Chondrocyte (in vitro differentiated cells): ENCODE data around the gene OR10A4. TPM values are rescaled to one million over a fixed set of nuclear protein-coding genes. Genes with fewer than 3 reads are reported as not detected.
"Not testable (repeated sequence)": the region's sequence is repeated elsewhere in the genome, so short reads cannot be mapped to it uniquely, and the experiment has no call there.

ENCODE experiments used
- DNase-seq: peaks from one replicate; pipeline ENCODE4 v3.0.0; 2021; ENCODE audit warnings: mixed read lengths, low spot score
- H3K27ac Mint-ChIP-seq: one replicate; pipeline ENCODE4 v1.8.0; 2021; ENCODE audit warnings: mild to moderate bottlenecking, moderate library complexity, mixed read lengths; ENCODE audit not compliant: unreplicated experiment
- H3K27me3 Mint-ChIP-seq: 2 replicates; pipeline ENCODE4 v1.8.0; 2021; ENCODE audit warnings: low read depth, mixed read lengths
- H3K36me3 Mint-ChIP-seq: 2 replicates; pipeline ENCODE4 v1.8.0; 2021; ENCODE audit warnings: low read depth, mixed read lengths
- H3K4me1 Mint-ChIP-seq: 2 replicates; pipeline ENCODE4 v1.8.0; 2021; ENCODE audit warnings: low read depth, mild to moderate bottlenecking, mixed read lengths
- H3K4me3 Mint-ChIP-seq: one replicate; pipeline ENCODE4 v1.8.0; 2021; ENCODE audit warnings: mild to moderate bottlenecking, moderate library complexity, mixed read lengths; ENCODE audit not compliant: unreplicated experiment
- H3K9me3 Mint-ChIP-seq: 2 replicates; pipeline ENCODE4 v1.8.0; 2021; ENCODE audit warnings: low read depth, mixed read lengths
- total RNA-seq: library from RNA; stranded (reverse); gene quantifications from 3 replicates; pipeline ENCODE4 v1.2.1, GENCODE V29; 2021
- TF ChIP-seq, protein P1 (sequence below): fragments of 200-600 bp; sonication (generic); IDR thresholded peaks from 2 replicates; pipeline ENCODE4 v1.5.0; 2021; ENCODE audit warnings: antibody characterized with exemption, mild to moderate bottlenecking, moderate library complexity

OR10A4 gene
- total RNA-seq, 1 donor from 2014 or later, result not detected

GRCh38 chr11:6876914-6877313 is 489 bp downstream of the OR10A4 start:
- H3K4me3 Mint-ChIP-seq, result no peak overlapping the region
- H3K27me3 Mint-ChIP-seq, result no peaks in the 10 kb centered on the region

GRCh38 chr11:6882751-6883150 is 6.3 kb downstream of the OR10A4 start:
- Mint-ChIP-seq H3K9me3 (no peaks in the 10 kb centered on the region), H3K27ac (no peak overlapping the region), H3K27me3 (peaks cover 8% of the 10 kb centered on the region), H3K4me3 (no peak overlapping the region), H3K36me3 (no peaks in the 10 kb centered on the region), H3K4me1 (no peaks in the 10 kb centered on the region)
- TF ChIP-seq, protein P1, sequence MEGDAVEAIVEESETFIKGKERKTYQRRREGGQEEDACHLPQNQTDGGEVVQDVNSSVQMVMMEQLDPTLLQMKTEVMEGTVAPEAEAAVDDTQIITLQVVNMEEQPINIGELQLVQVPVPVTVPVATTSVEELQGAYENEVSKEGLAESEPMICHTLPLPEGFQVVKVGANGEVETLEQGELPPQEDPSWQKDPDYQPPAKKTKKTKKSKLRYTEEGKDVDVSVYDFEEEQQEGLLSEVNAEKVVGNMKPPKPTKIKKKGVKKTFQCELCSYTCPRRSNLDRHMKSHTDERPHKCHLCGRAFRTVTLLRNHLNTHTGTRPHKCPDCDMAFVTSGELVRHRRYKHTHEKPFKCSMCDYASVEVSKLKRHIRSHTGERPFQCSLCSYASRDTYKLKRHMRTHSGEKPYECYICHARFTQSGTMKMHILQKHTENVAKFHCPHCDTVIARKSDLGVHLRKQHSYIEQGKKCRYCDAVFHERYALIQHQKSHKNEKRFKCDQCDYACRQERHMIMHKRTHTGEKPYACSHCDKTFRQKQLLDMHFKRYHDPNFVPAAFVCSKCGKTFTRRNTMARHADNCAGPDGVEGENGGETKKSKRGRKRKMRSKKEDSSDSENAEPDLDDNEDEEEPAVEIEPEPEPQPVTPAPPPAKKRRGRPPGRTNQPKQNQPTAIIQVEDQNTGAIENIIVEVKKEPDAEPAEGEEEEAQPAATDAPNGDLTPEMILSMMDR, result no peak
- DNase-seq, result no peak

More at GRCh38 chr11:6876914-6877313, 489 bp downstream of the OR10A4 start:
- TF ChIP-seq, protein P1, result no peak
- no peaks in the 10 kb centered on the region for H3K4me1 Mint-ChIP-seq
- H3K27ac Mint-ChIP-seq, result no peak overlapping the region
- DNase-seq, result no peak
- H3K36me3 Mint-ChIP-seq, result no peaks in the 10 kb centered on the region
- H3K9me3 Mint-ChIP-seq, result peaks cover 6% of the 10 kb centered on the region

- not testable (repeated sequence) for H3K27ac Mint-ChIP-seq, H3K36me3 Mint-ChIP-seq, H3K27me3 Mint-ChIP-seq, H3K4me1 Mint-ChIP-seq, H3K4me3 Mint-ChIP-seq, H3K9me3 Mint-ChIP-seq, DNase-seq
Measured at GRCh38 chr11:6887711-6888110, 11.3 kb downstream of the OR10A4 start.

DNA sequence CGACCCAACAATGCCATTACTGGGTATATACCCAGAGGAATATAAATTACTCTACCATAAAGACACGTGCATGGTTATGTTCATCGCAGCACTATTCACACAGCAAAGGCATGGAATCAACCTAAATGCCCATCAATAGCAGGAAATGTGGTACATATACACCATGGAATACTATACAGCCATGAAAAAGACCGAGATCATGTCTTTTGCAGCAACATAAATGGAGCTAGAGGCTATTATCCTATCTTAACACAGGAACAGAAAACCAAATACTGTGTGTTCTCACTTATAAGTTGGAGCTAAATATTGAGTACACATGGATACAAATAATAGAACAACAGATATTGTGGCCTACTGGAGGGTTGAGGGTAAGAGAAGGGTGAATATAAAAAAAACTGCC is 12.4 kb downstream of the OR10A4 start:
- Mint-ChIP-seq H3K4me3 (no peak overlapping the region), H3K27me3 (peaks cover 4% of the 10 kb centered on the region), H3K27ac (no peak overlapping the region), H3K4me1 (no peaks in the 10 kb centered on the region), H3K9me3 (no peaks in the 10 kb centered on the region), H3K36me3 (no peaks in the 10 kb centered on the region)
- no peak for DNase-seq
- TF ChIP-seq, protein P1, result no peak

- DNase-seq, result no peak
- Mint-ChIP-seq H3K4me1 (no peaks in the 10 kb centered on the region), H3K36me3 (no peaks in the 10 kb centered on the region), H3K27me3 (peaks cover 4% of the 10 kb centered on the region), H3K4me3 (no peak overlapping the region), H3K9me3 (no peaks in the 10 kb centered on the region), H3K27ac (no peak overlapping the region)
- TF ChIP-seq, protein P1, result no peak
Measured at GRCh38 chr11:6889835-6890234, 13.4 kb downstream of the OR10A4 start.

GRCh38 chr11:6892400-6892799 is 16.0 kb downstream of the OR10A4 start, which contains the start of gene OR2D2:
Gene OR2D2, minus strand, starts transcription at chr11:6892500. Its CDS starts 0 bp downstream, at chr11:6892500.
- Mint-ChIP-seq H3K4me3 (no peak within 1 kb of the TSS), H3K9me3 (no peaks in the 10 kb centered on the region), H3K27ac (no peak within 1 kb of the TSS), H3K4me1 (no peaks in the 10 kb centered on the region), H3K36me3 (no peaks in the 10 kb centered on the region), H3K27me3 (no peaks in the 10 kb centered on the region)
- TF ChIP-seq, protein P1, result no peak
- DNase-seq, result no peak
